Activated CD8-positive, alpha-beta memory T cell treated with anti-CD3 and anti-CD28 coated beads, Interleukin-2, amount 50 U/mL, for 24 hours (primary cell): ENCODE measurements around the gene PPP1CC.
"Not testable (repeated sequence)": the region's sequence is repeated elsewhere in the genome, so short reads cannot be mapped to it uniquely, and the experiment has no call there.

Experiments
- DNase-seq: peaks from one replicate; pipeline ENCODE4 v3.0.0-alpha.2; 2020; ENCODE audit errors: extremely low read depth

The PPP1CC gene

GRCh38 chr12:110742718-110743570 lies at the start of gene PPP1CC:
TSS of gene PPP1CC (minus strand) at chr12:110742891. CDS start at chr12:110742707, 184 bp downstream.
- DNase-seq, result peak; percentile 79

DNA sequence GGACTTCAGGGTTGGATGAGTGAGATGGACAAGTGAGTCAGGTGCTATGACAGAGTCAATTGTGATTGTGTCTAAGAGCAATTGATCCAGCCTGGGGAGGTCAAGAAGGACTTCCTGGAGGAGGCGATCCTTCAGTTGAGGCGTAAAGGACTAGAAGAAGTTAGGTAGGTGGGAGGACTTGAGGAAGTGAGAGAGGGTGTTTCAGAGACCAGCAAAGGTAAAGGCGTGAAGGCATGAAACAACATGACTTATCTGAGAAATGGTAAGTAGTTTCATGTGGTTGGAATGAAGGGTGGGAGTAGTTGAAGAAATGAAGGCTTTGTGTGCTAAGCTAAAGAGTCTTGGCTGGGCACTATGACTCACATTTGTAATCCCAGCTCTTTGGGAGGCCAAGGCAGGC lies 48.9 kb upstream of the PPP1CC start:
- no peak for DNase-seq

DNA sequence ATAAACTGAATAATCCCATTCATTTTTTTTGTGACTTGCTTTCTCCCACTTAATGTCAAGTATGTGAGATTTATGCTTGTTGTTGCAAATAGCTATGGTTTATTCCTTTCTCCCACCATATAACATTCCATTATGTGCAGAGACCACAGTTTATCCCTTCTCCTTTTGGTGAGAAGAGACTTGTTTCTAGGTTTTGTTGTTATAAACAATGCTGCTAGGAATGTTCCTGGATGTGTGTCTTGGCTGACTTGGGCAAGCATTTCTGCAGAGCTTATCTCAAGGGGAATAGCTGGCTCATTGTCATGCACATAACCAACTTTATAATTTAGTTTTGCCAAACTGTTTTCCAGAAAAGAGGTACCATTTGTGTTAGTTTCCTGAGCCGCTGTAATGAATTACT lies 47.6 kb upstream of the PPP1CC start:
- no peak for DNase-seq

DNA sequence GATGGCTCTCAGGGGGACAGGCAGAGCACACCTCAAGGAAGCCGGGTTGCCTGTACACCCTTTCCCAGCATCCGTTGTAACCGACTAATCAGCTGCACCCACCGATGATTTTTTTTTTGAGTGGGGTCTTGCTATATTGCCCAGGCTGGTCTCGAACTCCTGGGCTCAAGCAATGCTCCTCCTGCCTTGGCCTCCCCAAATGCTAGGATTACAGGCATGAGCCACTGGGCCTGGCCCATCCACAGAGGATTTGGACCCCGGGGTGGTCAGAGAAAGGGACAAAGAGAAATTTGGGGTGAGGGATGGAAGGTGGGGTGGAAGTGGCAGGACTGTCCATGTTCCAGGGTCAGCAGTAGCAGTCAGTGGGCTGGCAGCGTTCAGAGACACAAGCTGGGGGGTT lies 43.3 kb upstream of the PPP1CC start:
- DNase-seq, result no peak

- no peak for DNase-seq
These were observed 42.5 kb upstream of the PPP1CC start for GRCh38 chr12:110785240-110785639.

GRCh38 chr12:110782922-110783321 lies 40.2 kb upstream of the PPP1CC start:
- no peak for DNase-seq

GRCh38 chr12:110782094-110782493 lies 39.4 kb upstream of the PPP1CC start:
- no peak for DNase-seq

DNA sequence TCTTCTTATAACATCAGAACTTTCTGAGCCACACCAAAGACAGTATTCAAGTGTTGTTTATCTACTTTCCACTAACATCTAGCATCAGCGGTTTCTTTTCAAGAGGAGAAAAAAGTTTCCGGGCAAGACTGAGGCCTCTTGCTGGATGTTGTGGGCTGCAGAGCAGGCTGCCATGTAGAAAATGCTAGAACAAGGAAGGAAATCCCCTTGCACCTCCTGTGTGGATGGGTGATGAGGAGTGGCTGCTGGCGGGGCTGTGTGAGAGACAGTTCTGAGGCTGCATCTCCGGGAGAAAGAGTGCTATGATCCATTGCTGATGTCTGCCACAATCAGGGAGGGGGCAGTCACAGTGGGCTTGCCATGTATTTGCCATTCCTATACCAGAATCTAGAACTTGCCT lies 37.8 kb upstream of the PPP1CC start:
- DNase-seq, result peak; percentile 17

- DNase-seq, result no peak
These were observed 36.3 kb upstream of the PPP1CC start for GRCh38 chr12:110778833-110779577.

GRCh38 chr12:110776410-110776809 lies 33.7 kb upstream of the PPP1CC start:
- peak; percentile 44 for DNase-seq

DNA sequence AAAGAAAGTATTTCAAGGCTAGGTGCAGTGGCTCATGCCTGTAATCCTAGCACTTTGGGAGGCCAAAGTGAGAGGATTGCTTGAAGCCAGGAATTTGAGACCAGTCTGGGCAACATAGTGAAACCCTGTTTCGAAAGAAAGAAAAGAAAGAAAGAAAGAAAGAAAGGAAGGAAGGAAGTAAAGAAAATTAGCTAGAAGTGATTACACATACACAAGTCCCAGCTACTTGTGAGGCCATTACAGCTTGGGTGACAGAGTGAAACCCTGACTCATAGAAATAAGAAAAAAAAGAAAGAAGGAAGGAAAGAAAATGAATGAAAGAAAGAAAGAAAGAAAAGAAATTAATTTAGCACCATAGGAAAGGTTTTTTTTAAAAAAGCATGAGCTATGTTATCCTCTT lies 33.3 kb upstream of the PPP1CC start:
- DNase-seq, result no peak

GRCh38 chr12:110774824-110775223 lies 32.1 kb upstream of the PPP1CC start:
- no peak for DNase-seq

GRCh38 chr12:110768960-110769359 lies 26.3 kb upstream of the PPP1CC start:
- DNase-seq, result no peak

GRCh38 chr12:110767863-110768262 lies 25.2 kb upstream of the PPP1CC start:
- no peak for DNase-seq

GRCh38 chr12:110766311-110767154 lies 23.8 kb upstream of the PPP1CC start:
- DNase-seq, result no peak

- not testable (repeated sequence) for DNase-seq
These were observed 22.9 kb upstream of the PPP1CC start for GRCh38 chr12:110765572-110765971.

DNA sequence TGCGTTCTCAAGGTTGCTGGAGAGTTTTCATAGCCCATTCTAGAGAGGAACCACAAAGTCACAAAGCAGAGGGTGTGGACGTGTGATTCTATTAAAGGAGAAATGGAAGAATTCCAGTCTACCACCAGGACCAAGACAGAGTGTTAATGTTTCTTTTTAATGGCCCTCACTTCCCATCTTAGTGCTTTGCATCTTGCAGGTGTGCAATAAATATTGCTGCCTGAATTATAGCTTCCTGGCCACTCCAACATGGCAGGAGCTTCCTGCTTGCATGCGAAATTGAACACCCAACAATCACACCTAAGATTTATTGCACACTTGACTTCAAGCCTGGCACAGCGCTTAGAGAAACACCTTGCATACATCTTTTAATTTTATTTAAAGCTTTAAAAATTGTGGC lies 22.4 kb upstream of the PPP1CC start:
- no peak for DNase-seq

DNA sequence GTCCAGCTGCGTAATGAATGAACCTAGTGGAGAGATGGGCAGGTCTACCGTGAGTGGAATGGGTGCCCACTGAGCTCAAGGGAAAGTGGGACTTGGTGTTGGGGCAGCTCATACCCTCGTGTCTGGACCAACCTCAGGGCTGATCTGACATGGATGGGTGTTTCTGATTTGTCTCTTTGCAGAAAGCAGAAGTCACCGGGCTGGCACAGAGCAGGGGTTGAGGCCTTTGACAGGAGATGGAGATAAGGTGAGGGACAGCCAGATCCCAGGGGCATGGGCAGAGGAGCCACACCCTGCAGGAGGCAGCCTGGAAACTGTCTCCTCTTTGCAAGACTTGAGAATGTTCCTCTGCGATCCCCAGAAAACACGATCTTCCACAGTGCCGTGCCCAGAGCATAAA lies 20.9 kb upstream of the PPP1CC start:
- no peak for DNase-seq

- DNase-seq, result no peak
These were observed 20.2 kb upstream of the PPP1CC start for GRCh38 chr12:110762891-110763290.

GRCh38 chr12:110760204-110760609 lies 17.5 kb upstream of the PPP1CC start:
- no peak for DNase-seq

DNA sequence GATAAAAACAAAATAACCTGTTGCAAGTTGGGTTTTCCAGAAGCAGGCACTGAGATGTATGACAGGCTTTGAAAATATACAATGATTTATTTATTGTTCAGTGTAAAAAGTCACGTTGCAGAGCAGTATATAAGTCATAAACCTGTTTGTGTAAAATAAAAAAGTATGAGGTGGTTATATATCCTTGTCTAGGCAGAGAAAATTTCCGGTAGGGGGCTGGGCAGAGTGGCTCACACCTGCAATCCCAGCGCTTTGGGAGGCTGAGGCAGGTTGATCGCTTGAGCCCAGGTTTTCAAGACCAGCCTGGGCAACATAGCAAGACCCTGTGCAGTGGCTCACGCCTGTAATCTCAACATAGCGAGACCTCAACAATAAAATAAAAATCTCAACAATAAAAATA lies 16.2 kb upstream of the PPP1CC start:
- DNase-seq, result no peak

- DNase-seq, result no peak
These were observed 13.9 kb upstream of the PPP1CC start for GRCh38 chr12:110756611-110757010.
